ENCODE data around the gene PTGES3.

DNA sequence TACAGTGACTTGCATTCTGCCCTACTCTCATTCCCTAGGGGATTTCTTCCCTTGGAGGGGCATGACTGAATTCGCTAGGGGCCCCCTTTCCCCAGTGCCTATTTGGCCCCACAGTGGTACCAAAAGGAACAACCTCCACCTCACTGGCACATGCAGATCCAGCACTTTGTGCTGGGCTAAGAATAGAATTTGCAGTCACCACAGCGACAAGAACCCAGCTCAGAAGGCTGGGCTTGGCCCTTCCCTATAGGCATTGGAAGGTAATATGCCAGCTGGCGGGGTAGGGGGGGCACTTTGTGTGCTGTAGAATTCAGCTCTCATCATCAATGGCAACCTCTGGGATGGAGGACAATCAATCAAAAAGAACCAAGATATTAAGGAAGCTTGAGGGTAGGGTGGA lies 71.8 kb downstream of the PTGES3 start:
- TF ChIP-seq, protein P1, sequence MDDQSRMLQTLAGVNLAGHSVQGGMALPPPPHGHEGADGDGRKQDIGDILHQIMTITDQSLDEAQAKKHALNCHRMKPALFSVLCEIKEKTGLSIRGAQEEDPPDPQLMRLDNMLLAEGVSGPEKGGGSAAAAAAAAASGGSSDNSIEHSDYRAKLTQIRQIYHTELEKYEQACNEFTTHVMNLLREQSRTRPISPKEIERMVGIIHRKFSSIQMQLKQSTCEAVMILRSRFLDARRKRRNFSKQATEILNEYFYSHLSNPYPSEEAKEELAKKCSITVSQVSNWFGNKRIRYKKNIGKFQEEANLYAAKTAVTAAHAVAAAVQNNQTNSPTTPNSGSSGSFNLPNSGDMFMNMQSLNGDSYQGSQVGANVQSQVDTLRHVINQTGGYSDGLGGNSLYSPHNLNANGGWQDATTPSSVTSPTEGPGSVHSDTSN (IDR thresholded peaks at IDR 0.05; ENCODE audit: insufficient replicate concordance, low read depth, low read length), result no peak
- no peak for TF ChIP-seq POLR2A (IDR thresholded peaks at IDR 0.05; ENCODE audit: low read depth, low read length)
- TF ChIP-seq, protein P2, sequence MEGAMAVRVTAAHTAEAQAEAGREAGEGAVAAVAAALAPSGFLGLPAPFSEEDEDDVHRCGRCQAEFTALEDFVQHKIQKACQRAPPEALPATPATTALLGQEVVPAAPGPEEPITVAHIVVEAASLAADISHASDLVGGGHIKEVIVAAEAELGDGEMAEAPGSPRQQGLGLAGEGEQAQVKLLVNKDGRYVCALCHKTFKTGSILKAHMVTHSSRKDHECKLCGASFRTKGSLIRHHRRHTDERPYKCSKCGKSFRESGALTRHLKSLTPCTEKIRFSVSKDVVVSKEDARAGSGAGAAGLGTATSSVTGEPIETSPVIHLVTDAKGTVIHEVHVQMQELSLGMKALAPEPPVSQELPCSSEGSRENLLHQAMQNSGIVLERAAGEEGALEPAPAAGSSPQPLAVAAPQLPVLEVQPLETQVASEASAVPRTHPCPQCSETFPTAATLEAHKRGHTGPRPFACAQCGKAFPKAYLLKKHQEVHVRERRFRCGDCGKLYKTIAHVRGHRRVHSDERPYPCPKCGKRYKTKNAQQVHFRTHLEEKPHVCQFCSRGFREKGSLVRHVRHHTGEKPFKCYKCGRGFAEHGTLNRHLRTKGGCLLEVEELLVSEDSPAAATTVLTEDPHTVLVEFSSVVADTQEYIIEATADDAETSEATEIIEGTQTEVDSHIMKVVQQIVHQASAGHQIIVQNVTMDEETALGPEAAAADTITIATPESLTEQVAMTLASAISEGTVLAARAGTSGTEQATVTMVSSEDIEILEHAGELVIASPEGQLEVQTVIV (IDR thresholded peaks at IDR 0.05; ENCODE audit: borderline replicate concordance, partially characterized antibody), result no peak
- no peak for TF ChIP-seq CTCF (IDR thresholded peaks at IDR 0.05 in 2 of 3, conservative IDR thresholded peaks at IDR 0.05 in 1 of 3; ENCODE audit: control insufficient read depth in 2 of 3, extremely low read depth in 1 of 3, insufficient read depth in 1 of 3, low read depth in 3 of 3, low read length in 3 of 3)
- no peak for TF ChIP-seq CREM (IDR thresholded peaks at IDR 0.05; ENCODE audit: low read depth)
- TF ChIP-seq, protein P3, sequence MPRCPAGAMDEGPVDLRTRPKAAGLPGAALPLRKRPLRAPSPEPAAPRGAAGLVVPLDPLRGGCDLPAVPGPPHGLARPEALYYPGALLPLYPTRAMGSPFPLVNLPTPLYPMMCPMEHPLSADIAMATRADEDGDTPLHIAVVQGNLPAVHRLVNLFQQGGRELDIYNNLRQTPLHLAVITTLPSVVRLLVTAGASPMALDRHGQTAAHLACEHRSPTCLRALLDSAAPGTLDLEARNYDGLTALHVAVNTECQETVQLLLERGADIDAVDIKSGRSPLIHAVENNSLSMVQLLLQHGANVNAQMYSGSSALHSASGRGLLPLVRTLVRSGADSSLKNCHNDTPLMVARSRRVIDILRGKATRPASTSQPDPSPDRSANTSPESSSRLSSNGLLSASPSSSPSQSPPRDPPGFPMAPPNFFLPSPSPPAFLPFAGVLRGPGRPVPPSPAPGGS (IDR thresholded peaks at IDR 0.05; ENCODE audit: borderline replicate concordance, insufficient read depth, low read depth, low read length, poor library complexity, severe bottlenecking), result no peak
